Suprapubic skin (tissue), 4 donors: ENCODE data around the gene HRG.

Experiments used
- CTCF ChIP-seq, 2 donors: fragments of 200-600 bp in 1 of 2; fragments of 450-650 bp in 1 of 2; sonication (generic) in 1 of 2; IDR thresholded peaks; one replicate each; pipeline ENCODE4 v1.5.1; 2016 to 2019; ENCODE audit warnings: antibody characterized with exemption in 2 of 2, mild to moderate bottlenecking in 1 of 2, moderate library complexity in 1 of 2
- POLR2A ChIP-seq, 2 donors: fragments of 450-650 bp; IDR thresholded peaks; one replicate each; pipeline ENCODE4 v1.6.1; 2017; ENCODE audit warnings: antibody characterized with exemption in 2 of 2, mild to moderate bottlenecking in 2 of 2, moderate library complexity in 2 of 2
- POLR2AphosphoS5 ChIP-seq, 3 donors: sonication (generic); formaldehyde crosslinking; IDR thresholded peaks; one replicate each; pipeline ENCODE4 v1.6.1; 2017; ENCODE audit warnings: antibody characterized with exemption in 3 of 3

- TF ChIP-seq CTCF (IDR thresholded peaks at IDR 0.05) (no peak), POLR2A (IDR thresholded peaks at IDR 0.05) (no peak), POLR2AphosphoS5 (IDR thresholded peaks at IDR 0.05) (no peak)
Observed at GRCh38 chr3:186696522-186696921, 30.7 kb downstream of the HRG start.
